PFSK-1 (cell line): ENCODE results near the gene PROSER3.

ENCODE experiments used
- FOXP2 ChIP-seq: optimal IDR thresholded peaks from 2 replicates; pipeline ENCODE3; 2011; ENCODE audit warnings: borderline replicate concordance, control low read depth, inconsistent platforms; ENCODE audit not compliant: insufficient read depth; ENCODE audit errors: extremely low read length, extremely low read depth
- POLR2AphosphoS5 ChIP-seq: IDR thresholded peaks from 2 replicates; pipeline ENCODE4 v1.6.1; 2012; ENCODE audit warnings: low read depth, mild to moderate bottlenecking, control low read depth, low read length, moderate library complexity
- REST ChIP-seq, 2 experiments: IDR thresholded peaks; 2 replicates each; pipeline versions ENCODE4 v1.6.1 to v1.8.0; 2011 to 2012; ENCODE audit warnings: low read depth in 2 of 2, low read length in 2 of 2, control low read depth in 1 of 2, inconsistent platforms in 1 of 2, mild to moderate bottlenecking in 1 of 2, moderate library complexity in 1 of 2; ENCODE audit not compliant: insufficient read depth in 1 of 2
- SIN3A ChIP-seq: IDR thresholded peaks from 2 replicates; pipeline ENCODE4 v1.6.1; 2012; ENCODE audit warnings: mild to moderate bottlenecking, low read length, moderate library complexity, borderline replicate concordance; ENCODE audit not compliant: insufficient read depth
- TAF1 ChIP-seq: IDR thresholded peaks from 2 replicates; pipeline ENCODE4 v1.6.1; 2012; ENCODE audit warnings: low read length, control low read depth, borderline replicate concordance; ENCODE audit not compliant: insufficient read depth

Gene PROSER3

GRCh38 chr19:35787227-35787799, 29.3 kb downstream of the PROSER3 start:
- TF ChIP-seq FOXP2 (no peak), SIN3A (no peak), POLR2AphosphoS5 (no peak), TAF1 (no peak), REST (IDR thresholded peaks at IDR 0.05; ENCODE audit: insufficient read depth in 1 of 2, low read depth in 2 of 2, low read length in 2 of 2) (no peak)

- TF ChIP-seq REST (IDR thresholded peaks at IDR 0.05; ENCODE audit: insufficient read depth in 1 of 2, low read depth in 2 of 2, low read length in 2 of 2): no peak
- TF ChIP-seq FOXP2: no peak
- no peak for TF ChIP-seq POLR2AphosphoS5
Observed at GRCh38 chr19:35788205-35788960, 30.4 kb downstream of the PROSER3 start.

GRCh38 chr19:35789195-35789977, 31.4 kb downstream of the PROSER3 start:
- TF ChIP-seq REST (IDR thresholded peaks at IDR 0.05; ENCODE audit: insufficient read depth in 1 of 2, low read depth in 2 of 2, low read length in 2 of 2): no peak
- TF ChIP-seq POLR2AphosphoS5: no peak
- no peak for TF ChIP-seq TAF1
- no peak for TF ChIP-seq FOXP2
- TF ChIP-seq SIN3A: no peak

- TF ChIP-seq REST (IDR thresholded peaks at IDR 0.05; ENCODE audit: insufficient read depth in 1 of 2, low read depth in 2 of 2, low read length in 2 of 2): no peak
- no peak for TF ChIP-seq SIN3A
- no peak for TF ChIP-seq POLR2AphosphoS5
- no peak for TF ChIP-seq TAF1
- no peak for TF ChIP-seq FOXP2
Observed at GRCh38 chr19:35789978-35790944, 32.3 kb downstream of the PROSER3 start.
